Mucosa of descending colon (tissue), 3 donors: ENCODE measurements around the gene EIF4G3. TPM values are rescaled to one million over a fixed set of nuclear protein-coding genes. Genes with fewer than 3 reads are reported as not detected.
"Not testable (repeated sequence)": the region's sequence is repeated elsewhere in the genome, so short reads cannot be mapped to it uniquely, and the experiment has no call there.

Experiments used
- ATAC-seq: fragments of 200-7000 bp; cut with Tn5 transposase; one replicate; pipeline ENCODE4 v1.9.1; 2020; ENCODE audit warnings: mild to moderate bottlenecking, moderate library complexity
- DNase-seq, 3 donors: peaks; one replicate each; pipeline ENCODE4 v3.0.0-alpha.2; 2020
- H3K36me3 ChIP-seq: fragments of 200-600 bp; one replicate; pipeline ENCODE4 v1.8.0; 2021; ENCODE audit warnings: low read depth, mild to moderate bottlenecking
- H3K4me1 ChIP-seq: fragments of 200-600 bp; one replicate; pipeline ENCODE4 v1.8.0; 2021; ENCODE audit warnings: low read depth, mild to moderate bottlenecking
- H3K4me3 ChIP-seq: fragments of 200-600 bp; one replicate; pipeline ENCODE4 v1.8.0; 2021; ENCODE audit warnings: mild to moderate bottlenecking
- H3K9me3 ChIP-seq: fragments of 200-600 bp; one replicate; pipeline ENCODE4 v1.8.0; 2021; ENCODE audit warnings: mild to moderate bottlenecking
- intact Hi-C, 2 donors: fragments of 100-400 bp; cut with DNase I in 1 of 2; cut with micrococcal nuclease in 1 of 2; formaldehyde crosslinking; loops; one replicate each; pipeline versions ENCODE4 v1.11.0 to v1.11.1; 2022; cut with DNase I, micrococcal nuclease
- total RNA-seq, 3 donors: library from RNA; stranded (reverse); fragmentation: NEBNext Ultra II Directional in 2 of 3; extraction: Animal tissue kit (Norgen Biotek cat#: 25700) in 2 of 3; gene quantifications; one replicate each; pipeline versions ENCODE4 v1.2.1 to v1.2.4, GENCODE V29; 2021 to 2023
- TF ChIP-seq, protein P1 (sequence below): fragments of 200-600 bp; IDR thresholded peaks from one replicate; pipeline ENCODE4 v1.8.0; 2022; ENCODE audit warnings: antibody characterized with exemption, mild to moderate bottlenecking
- donor health status: DM: no; HTN: no; CAD: no; lungs with moderate emphysema.
- donor health status: DM: no; HTN: no; CAD: no.
- donor health status: DM: no; HTN: yes; CAD: no.

EIF4G3 gene
- total RNA-seq, 3 donors from 2014 or later = 59.5 to 106 (median 90.8) TPM

DNA sequence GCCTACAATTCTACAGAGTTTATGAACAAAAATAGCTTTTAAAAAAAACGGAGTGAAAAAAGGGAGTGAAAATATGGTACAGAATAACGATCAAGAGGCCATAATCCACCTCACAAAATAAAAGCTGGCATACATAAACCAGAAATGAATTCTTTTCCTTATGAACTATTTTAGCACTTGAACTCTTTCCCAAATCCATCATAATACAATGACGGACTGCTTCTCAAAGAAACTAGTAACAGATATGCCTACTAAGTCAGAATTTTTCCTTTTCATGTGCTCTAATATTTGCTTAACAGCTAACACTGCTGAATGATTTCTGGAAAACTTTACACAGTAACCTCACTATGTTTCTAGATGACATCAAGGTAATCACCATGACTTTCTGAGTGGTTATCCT is 144.0 kb downstream of the EIF4G3 start:
- DNase-seq (no peak), ATAC-seq (no peak)
- H3K36me3 ChIP-seq = no peaks in the 10 kb centered on the region
- H3K4me1 ChIP-seq = peaks cover 17% of the 10 kb centered on the region
- H3K9me3 ChIP-seq = no peaks in the 10 kb centered on the region
- no peak overlapping the region for H3K4me3 ChIP-seq
- TF ChIP-seq, protein P1, sequence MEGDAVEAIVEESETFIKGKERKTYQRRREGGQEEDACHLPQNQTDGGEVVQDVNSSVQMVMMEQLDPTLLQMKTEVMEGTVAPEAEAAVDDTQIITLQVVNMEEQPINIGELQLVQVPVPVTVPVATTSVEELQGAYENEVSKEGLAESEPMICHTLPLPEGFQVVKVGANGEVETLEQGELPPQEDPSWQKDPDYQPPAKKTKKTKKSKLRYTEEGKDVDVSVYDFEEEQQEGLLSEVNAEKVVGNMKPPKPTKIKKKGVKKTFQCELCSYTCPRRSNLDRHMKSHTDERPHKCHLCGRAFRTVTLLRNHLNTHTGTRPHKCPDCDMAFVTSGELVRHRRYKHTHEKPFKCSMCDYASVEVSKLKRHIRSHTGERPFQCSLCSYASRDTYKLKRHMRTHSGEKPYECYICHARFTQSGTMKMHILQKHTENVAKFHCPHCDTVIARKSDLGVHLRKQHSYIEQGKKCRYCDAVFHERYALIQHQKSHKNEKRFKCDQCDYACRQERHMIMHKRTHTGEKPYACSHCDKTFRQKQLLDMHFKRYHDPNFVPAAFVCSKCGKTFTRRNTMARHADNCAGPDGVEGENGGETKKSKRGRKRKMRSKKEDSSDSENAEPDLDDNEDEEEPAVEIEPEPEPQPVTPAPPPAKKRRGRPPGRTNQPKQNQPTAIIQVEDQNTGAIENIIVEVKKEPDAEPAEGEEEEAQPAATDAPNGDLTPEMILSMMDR = no peak
- intact Hi-C loops = no loop called here

GRCh38 chr1:21030181-21030580 is 146.5 kb downstream of the EIF4G3 start:
- Histone ChIP-seq H3K36me3 (no peaks in the 10 kb centered on the region), H3K4me3 (no peak overlapping the region), H3K4me1 (peaks cover 22% of the 10 kb centered on the region), H3K9me3 (no peaks in the 10 kb centered on the region)
- no peak for ATAC-seq
- intact Hi-C loops = no loop called here
- TF ChIP-seq, protein P1 = no peak
- no peak for DNase-seq

- H3K9me3 ChIP-seq = no peaks in the 10 kb centered on the region
- intact Hi-C loops = no loop called here
- H3K36me3 ChIP-seq = no peaks in the 10 kb centered on the region
- DNase-seq (no peak), ATAC-seq (peak; percentile 80)
- TF ChIP-seq, protein P1 = no peak
- peaks cover 22% of the 10 kb centered on the region for H3K4me1 ChIP-seq
- no peak overlapping the region for H3K4me3 ChIP-seq
These were observed 148.1 kb downstream of the EIF4G3 start for GRCh38 chr1:21028520-21029145.

DNA sequence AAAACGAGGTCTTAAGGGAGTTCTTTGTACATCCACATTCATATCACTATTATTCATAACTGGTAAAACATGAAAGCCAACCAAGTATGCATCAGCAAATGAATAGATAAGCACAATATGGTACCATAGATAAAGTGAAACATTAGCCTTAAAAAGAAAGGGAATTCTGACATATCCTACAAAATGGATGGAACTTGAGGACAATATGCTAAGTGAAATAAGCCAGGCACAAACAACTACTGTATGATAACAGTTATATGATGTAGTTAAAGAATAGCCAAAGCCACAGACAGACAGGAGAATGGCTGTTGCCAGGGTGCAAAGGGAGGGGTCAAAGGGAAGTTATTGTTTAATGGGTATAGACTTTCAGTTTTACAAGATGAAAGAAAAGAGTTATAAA is 148.9 kb downstream of the EIF4G3 start:
- peak in 2 of 3 donors; percentile 46 to 78 for DNase-seq
- ATAC-seq = peak; percentile 99
- no peaks in the 10 kb centered on the region for H3K9me3 ChIP-seq
- peaks cover 22% of the 10 kb centered on the region for H3K4me1 ChIP-seq
- TF ChIP-seq, protein P1 = no peak
- H3K36me3 ChIP-seq = no peaks in the 10 kb centered on the region
- no peak overlapping the region for H3K4me3 ChIP-seq
- intact Hi-C loops = no loop called here

DNA sequence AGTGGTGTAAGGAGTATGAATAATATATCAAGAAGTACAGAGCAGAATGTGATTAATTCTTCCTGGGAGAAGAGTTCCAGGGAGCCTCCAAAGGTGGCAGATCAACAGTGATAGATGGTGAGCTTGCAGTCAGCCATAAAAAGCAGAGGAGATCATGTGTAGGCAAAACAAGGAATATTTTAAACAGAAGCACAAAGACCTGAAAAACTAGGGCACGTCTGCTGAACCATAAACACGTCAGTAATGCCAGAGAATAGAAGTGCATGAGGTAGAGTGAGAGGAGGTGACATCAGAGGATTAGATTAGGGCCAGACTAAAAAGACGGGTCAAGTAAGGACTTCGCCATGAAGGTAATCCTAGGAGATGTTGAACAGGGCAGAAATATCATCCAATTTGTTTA is 151.8 kb downstream of the EIF4G3 start:
- intact Hi-C loops = no loop called here
- DNase-seq (no peak), ATAC-seq (no peak)
- Histone ChIP-seq H3K9me3 (no peaks in the 10 kb centered on the region), H3K4me3 (no peak overlapping the region), H3K4me1 (peaks cover 31% of the 10 kb centered on the region), H3K36me3 (no peaks in the 10 kb centered on the region)
- TF ChIP-seq, protein P1 = no peak

GRCh38 chr1:21024136-21024896 is 152.4 kb downstream of the EIF4G3 start:
- intact Hi-C loops, H3K4me3 ChIP-seq, H3K36me3 ChIP-seq, ATAC-seq, DNase-seq, H3K9me3 ChIP-seq: not testable (repeated sequence)
- peaks cover 28% of the 10 kb centered on the region for H3K4me1 ChIP-seq
